MCF 10A (cell line): ENCODE data around the gene DPT. TPM values are rescaled to one million over a fixed set of nuclear protein-coding genes. Genes with fewer than 3 reads are reported as not detected.

Experiments used
- BruUV-seq: library from RNA; stranded (reverse); fragments of 400-500 nt; replicated peaks from 2 replicates; lab custom pipeline; 2021; lab: Mats Ljungman, UMichigan
- CTCF ChIA-PET: fragments of 300-600 bp; sonication (Branson Sonifier 250); formaldehyde crosslinking; extraction: SDS; loops from one replicate; lab custom pipeline; 2021; ENCODE audit warnings: antibody characterized with exemption, inconsistent platforms; lab: Yijun Ruan, JAX
- POLR2A ChIA-PET: fragments of 300-600, 350-650 bp; sonication (Branson Sonifier 250); formaldehyde crosslinking; extraction: SDS; loops from one replicate; lab custom pipeline; 2020; ENCODE audit warnings: antibody characterized with exemption, inconsistent platforms; lab: Yijun Ruan, JAX
- DNase-seq: peaks from one replicate; pipeline ENCODE4 v3.0.0-alpha.2; 2018; ENCODE audit not compliant: unreplicated experiment
- H3K27ac Mint-ChIP-seq: one replicate; pipeline ENCODE4 v1.8.0; 2022; ENCODE audit warnings: mild to moderate bottlenecking, low read depth, mixed read lengths; ENCODE audit not compliant: unreplicated experiment
- H3K27me3 Mint-ChIP-seq: one replicate; pipeline ENCODE4 v1.8.0; 2022; ENCODE audit warnings: mixed read lengths; ENCODE audit not compliant: insufficient read depth, unreplicated experiment
- H3K36me3 Mint-ChIP-seq: one replicate; pipeline ENCODE4 v1.8.0; 2022; ENCODE audit warnings: mild to moderate bottlenecking, moderate library complexity, mixed read lengths; ENCODE audit not compliant: insufficient read depth, unreplicated experiment
- H3K4me1 Mint-ChIP-seq: one replicate; pipeline ENCODE4 v1.8.0; 2022; ENCODE audit warnings: mixed read lengths; ENCODE audit not compliant: insufficient read depth, unreplicated experiment
- H3K4me3 Mint-ChIP-seq: one replicate; pipeline ENCODE4 v1.8.0; 2022; ENCODE audit warnings: mild to moderate bottlenecking, moderate library complexity, mixed read lengths; ENCODE audit not compliant: unreplicated experiment
- H3K9me3 Mint-ChIP-seq: one replicate; pipeline ENCODE4 v1.8.0; 2022; ENCODE audit warnings: mixed read lengths; ENCODE audit not compliant: unreplicated experiment
- intact Hi-C: fragments of 100-400 bp; cut with micrococcal nuclease; formaldehyde crosslinking; loops from 2 replicates; pipeline ENCODE4 v1.14.1; 2022
- total RNA-seq: library from RNA; stranded (reverse); gene quantifications from 2 replicates; pipeline ENCODE4 v1.2.3, GENCODE V29; 2022
- TF ChIP-seq, protein P1 (sequence below): fragments of 200-600 bp; IDR thresholded peaks from one replicate; pipeline ENCODE4 v1.8.0; 2022; ENCODE audit warnings: antibody characterized with exemption, mild to moderate bottlenecking; ENCODE audit not compliant: unreplicated experiment

Gene DPT
- total RNA-seq, 1 experiment from 2014 or later = 1.9 TPM

DNA sequence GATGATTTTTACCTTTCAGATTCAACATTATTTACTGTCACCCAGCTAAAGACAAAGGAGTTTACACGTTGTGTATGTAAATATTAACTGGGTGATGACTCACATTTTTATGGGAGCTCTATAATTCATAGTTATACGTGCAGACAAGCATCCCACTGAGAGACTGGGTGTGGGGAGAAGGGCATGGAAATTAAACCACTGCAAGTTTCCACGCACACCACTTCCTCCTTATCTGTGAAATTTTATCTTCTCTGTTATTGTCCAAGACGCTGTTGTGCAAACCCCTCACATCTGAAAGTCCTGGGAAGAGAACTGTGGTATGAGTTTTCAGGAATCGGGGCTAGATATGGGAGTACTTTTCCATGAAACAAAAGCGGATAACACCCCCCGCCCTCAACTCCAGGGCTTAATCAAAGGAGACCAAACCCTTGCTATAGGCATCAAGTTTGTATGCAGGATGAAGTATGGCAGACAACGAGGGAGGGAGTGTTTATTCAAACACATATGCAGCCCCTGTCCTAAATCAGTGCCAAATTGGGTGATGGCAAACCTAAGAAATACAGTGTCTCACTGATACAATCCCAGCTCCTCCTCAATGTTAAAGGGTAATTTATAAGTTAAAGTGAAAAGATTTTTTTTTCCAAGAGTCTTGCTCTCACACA is 23.3 kb upstream of the DPT start:
- intact Hi-C loops = no loop called here
- Mint-ChIP-seq H3K9me3 (no peaks in the 10 kb centered on the region), H3K4me1 (peaks cover 10% of the 10 kb centered on the region), H3K27me3 (no peaks in the 10 kb centered on the region), H3K4me3 (no peak overlapping the region), H3K27ac (no peak overlapping the region), H3K36me3 (no peaks in the 10 kb centered on the region)
- TF ChIP-seq, protein P1, sequence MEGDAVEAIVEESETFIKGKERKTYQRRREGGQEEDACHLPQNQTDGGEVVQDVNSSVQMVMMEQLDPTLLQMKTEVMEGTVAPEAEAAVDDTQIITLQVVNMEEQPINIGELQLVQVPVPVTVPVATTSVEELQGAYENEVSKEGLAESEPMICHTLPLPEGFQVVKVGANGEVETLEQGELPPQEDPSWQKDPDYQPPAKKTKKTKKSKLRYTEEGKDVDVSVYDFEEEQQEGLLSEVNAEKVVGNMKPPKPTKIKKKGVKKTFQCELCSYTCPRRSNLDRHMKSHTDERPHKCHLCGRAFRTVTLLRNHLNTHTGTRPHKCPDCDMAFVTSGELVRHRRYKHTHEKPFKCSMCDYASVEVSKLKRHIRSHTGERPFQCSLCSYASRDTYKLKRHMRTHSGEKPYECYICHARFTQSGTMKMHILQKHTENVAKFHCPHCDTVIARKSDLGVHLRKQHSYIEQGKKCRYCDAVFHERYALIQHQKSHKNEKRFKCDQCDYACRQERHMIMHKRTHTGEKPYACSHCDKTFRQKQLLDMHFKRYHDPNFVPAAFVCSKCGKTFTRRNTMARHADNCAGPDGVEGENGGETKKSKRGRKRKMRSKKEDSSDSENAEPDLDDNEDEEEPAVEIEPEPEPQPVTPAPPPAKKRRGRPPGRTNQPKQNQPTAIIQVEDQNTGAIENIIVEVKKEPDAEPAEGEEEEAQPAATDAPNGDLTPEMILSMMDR = no peak
- POLR2A ChIA-PET = interaction anchor here (0.6 to 2.0 kb wide), 4 partner anchors 13 to 355 kb away, joined by 3 to 5 read pairs (median 4); no protein-coding TSS in a partner anchor
- DNase-seq = no peak
- BruUV-seq = no TSS peak
- CTCF ChIA-PET = interaction anchor here (1.0 kb wide), 1 partner anchor 15 kb away, joined by 3 read pairs; no protein-coding TSS in a partner anchor

DNA sequence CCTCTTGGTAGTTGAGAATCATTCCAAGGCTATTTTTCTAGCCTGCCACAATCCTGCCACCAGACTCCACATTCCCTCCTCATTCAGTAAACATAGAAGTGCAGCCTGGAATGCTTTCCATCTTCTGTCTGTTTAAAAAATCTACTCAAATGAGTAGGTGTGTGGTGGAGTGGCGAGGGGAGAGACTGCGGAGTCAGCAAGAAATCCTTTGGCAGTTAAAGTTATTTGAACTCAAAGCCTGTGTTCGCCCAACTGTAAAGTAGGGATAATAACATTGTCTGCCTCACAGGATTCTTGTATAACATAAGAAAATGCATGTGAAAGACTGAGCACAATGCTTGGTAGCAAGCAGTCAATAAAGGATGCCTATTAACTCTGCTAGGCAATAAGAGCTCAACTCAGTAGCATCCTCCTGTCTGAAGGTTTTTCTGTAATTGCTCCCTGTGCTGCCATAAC is 22.2 kb upstream of the DPT start:
- no peak overlapping the region for H3K27ac Mint-ChIP-seq
- POLR2A ChIA-PET = interaction anchor here (1.4 to 2.0 kb wide), 2 partner anchors 57 to 356 kb away, joined by 4 to 5 read pairs; no protein-coding TSS in a partner anchor
- BruUV-seq = no TSS peak
- TF ChIP-seq, protein P1 = no peak
- H3K9me3 Mint-ChIP-seq = no peaks in the 10 kb centered on the region
- no peaks in the 10 kb centered on the region for H3K36me3 Mint-ChIP-seq
- intact Hi-C loops = no loop called here
- H3K4me1 Mint-ChIP-seq = peaks cover 10% of the 10 kb centered on the region
- DNase-seq = no peak
- H3K27me3 Mint-ChIP-seq = no peaks in the 10 kb centered on the region
- CTCF ChIA-PET = interaction anchor here (0.6 to 1.0 kb wide), 4 partner anchors 8 to 312 kb away, joined by 3 to 4 read pairs (median 3); no protein-coding TSS in a partner anchor
- no peak overlapping the region for H3K4me3 Mint-ChIP-seq

GRCh38 chr1:168742994-168743650 is 14.1 kb upstream of the DPT start:
- CTCF ChIA-PET = interaction anchor here (0.5 to 1.2 kb wide), 5 partner anchors 8 to 1286 kb away, joined by 3 to 4 read pairs (median 3); no protein-coding TSS in a partner anchor

More at GRCh38 chr1:168742994-168743650, 14.1 kb upstream of the DPT start:
- BruUV-seq = no TSS peak
- intact Hi-C loops = no loop called here
- Mint-ChIP-seq H3K4me1 (no peaks in the 10 kb centered on the region), H3K27ac (no peak overlapping the region), H3K9me3 (no peaks in the 10 kb centered on the region), H3K27me3 (no peaks in the 10 kb centered on the region), H3K4me3 (no peak overlapping the region), H3K36me3 (no peaks in the 10 kb centered on the region)
- DNase-seq = no peak
- POLR2A ChIA-PET = interaction anchor here (1.0 to 1.3 kb wide), 2 partner anchors 18 to 24 kb away, joined by 3 to 5 read pairs; no protein-coding TSS in a partner anchor
- TF ChIP-seq, protein P1 = no peak
